Activated CD8-positive, alpha-beta memory T cell treated with anti-CD3 and anti-CD28 coated beads, Interleukin-2, amount 50 U/mL, for 48 hours (primary cell): ENCODE data around the gene RSL1D1.

ENCODE experiments used
- DNase-seq: peaks from one replicate; pipeline ENCODE4 v3.0.0-alpha.2; 2020

RSL1D1 gene

GRCh38 chr16:11851294-11852091 lies at the start of gene RSL1D1:
Gene RSL1D1 (minus strand): TSS chr16:11851542. CDS start chr16:11851512, 30 bp downstream.
- DNase-seq = peak; percentile 97

GRCh38 chr16:11901091-11901490 lies 49.7 kb upstream of the RSL1D1 start:
- no peak for DNase-seq

GRCh38 chr16:11896486-11897176 lies 45.3 kb upstream of the RSL1D1 start:
- no peak for DNase-seq

GRCh38 chr16:11893571-11893970 lies 42.2 kb upstream of the RSL1D1 start:
- DNase-seq = no peak

- DNase-seq = no peak
Observed at GRCh38 chr16:11892761-11893160, 41.4 kb upstream of the RSL1D1 start.

GRCh38 chr16:11890231-11890965 lies 39.1 kb upstream of the RSL1D1 start:
- no peak for DNase-seq

GRCh38 chr16:11886881-11887280 lies 35.5 kb upstream of the RSL1D1 start:
- no peak for DNase-seq

- no peak for DNase-seq
Observed at GRCh38 chr16:11884035-11884434, 32.7 kb upstream of the RSL1D1 start.

GRCh38 chr16:11880007-11880406 lies 28.7 kb upstream of the RSL1D1 start:
- no peak for DNase-seq

- no peak for DNase-seq
Observed at GRCh38 chr16:11877374-11877773, 26.0 kb upstream of the RSL1D1 start.

GRCh38 chr16:11876306-11876705 lies 25.0 kb upstream of the RSL1D1 start:
- no peak for DNase-seq

- DNase-seq = no peak
Observed at GRCh38 chr16:11875721-11876120, 24.4 kb upstream of the RSL1D1 start.

- DNase-seq = no peak
Observed at GRCh38 chr16:11871193-11871592, 19.9 kb upstream of the RSL1D1 start.

- DNase-seq = no peak
Observed at GRCh38 chr16:11870399-11870798, 19.1 kb upstream of the RSL1D1 start.

- no peak for DNase-seq
Observed at GRCh38 chr16:11869353-11870228, 18.2 kb upstream of the RSL1D1 start.

- no peak for DNase-seq
Observed at GRCh38 chr16:11868412-11868980, 17.2 kb upstream of the RSL1D1 start.

GRCh38 chr16:11862489-11862888 lies 11.1 kb upstream of the RSL1D1 start:
- DNase-seq = no peak

GRCh38 chr16:11857161-11857560 lies 5.8 kb upstream of the RSL1D1 start:
- DNase-seq = no peak

GRCh38 chr16:11852092-11852809 lies 909 bp upstream of the RSL1D1 start:
- no peak for DNase-seq

- DNase-seq = no peak
Observed at GRCh38 chr16:11848842-11849241, 2.5 kb downstream of the RSL1D1 start.

- DNase-seq = no peak
Observed at GRCh38 chr16:11844499-11844898, 6.8 kb downstream of the RSL1D1 start.

- no peak for DNase-seq
Observed at GRCh38 chr16:11843861-11844260, 7.5 kb downstream of the RSL1D1 start.
